ENCODE data around the gene LGALS7B.
"Not testable (repeated sequence)": the region's sequence is repeated elsewhere in the genome, so short reads cannot be mapped to it uniquely, and the experiment has no call there.

LGALS7B gene

DNA sequence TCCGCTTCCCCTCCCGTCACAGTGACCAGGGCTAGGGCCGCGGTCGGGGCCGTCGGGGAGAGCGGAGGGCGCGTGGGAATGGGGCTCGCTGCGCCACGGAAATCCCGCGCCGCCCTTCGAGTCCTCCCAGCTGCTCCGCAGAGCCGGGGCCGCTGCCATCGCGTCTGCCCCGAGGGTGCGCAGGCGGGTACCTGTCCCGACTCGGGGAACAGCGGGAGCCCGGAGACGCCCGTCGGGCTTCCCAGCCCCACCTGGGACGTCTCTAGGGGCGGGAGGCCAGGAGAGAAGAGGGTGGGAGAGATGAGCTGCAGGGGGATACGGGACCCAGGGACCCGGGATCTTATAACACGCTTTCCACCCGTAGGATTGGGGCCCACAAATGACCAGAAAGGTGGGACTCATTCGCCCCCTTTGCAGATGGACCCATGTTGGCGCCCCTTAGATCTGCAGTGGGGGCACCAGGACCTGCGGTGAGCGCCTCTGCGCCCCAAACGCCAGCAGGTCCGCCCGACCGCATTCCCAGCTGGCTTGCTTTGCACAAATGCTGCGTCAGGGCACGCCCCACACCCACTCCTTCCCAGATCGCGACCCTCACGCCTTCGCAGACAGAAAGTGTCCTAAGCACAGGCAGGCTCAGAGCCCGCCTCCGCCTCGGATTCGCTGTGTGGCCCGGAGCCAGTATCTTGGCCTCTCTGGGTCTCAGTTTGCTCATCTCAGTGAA, 18.6 kb upstream of the LGALS7B start:
- DNase-seq: not testable (repeated sequence)

DNA sequence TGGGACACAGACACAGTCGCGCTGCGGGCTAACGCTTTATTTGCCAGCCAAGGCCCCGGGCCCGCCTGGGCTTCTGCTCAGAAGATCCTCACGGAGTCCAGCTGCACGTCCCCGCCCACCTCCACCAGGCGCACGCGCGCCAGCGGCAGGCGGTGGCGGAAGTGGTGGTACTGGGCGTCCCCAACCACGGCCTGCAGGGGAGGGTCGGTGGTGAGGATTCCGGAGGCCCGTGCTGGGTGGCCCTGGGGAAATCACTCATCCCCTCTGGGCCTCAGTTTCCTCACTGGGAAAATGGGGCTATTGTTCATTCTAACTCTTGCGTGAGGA, 18.1 kb upstream of the LGALS7B start:
- DNase-seq: not testable (repeated sequence)

DNA sequence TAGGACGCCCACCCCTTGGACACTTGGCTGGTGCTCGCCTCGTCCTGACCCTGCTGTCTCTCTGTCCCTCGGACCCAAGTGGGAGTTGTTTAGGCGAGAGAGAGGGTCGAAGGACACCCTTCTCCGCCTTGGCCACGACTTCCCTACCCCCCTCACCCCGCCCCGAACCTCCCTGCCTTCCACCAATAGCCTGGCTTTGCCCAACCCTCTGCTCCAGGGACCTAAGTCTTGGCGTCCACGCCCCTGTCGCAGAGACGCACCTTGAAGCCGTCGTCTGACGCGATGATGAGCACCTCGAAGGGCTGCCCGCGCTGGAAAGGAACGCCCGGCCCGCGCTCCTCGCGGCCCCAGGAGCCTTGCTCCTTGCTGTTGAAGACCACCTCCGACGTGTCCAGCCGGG, 17.4 kb upstream of the LGALS7B start:
- DNase-seq: not testable (repeated sequence)

DNA sequence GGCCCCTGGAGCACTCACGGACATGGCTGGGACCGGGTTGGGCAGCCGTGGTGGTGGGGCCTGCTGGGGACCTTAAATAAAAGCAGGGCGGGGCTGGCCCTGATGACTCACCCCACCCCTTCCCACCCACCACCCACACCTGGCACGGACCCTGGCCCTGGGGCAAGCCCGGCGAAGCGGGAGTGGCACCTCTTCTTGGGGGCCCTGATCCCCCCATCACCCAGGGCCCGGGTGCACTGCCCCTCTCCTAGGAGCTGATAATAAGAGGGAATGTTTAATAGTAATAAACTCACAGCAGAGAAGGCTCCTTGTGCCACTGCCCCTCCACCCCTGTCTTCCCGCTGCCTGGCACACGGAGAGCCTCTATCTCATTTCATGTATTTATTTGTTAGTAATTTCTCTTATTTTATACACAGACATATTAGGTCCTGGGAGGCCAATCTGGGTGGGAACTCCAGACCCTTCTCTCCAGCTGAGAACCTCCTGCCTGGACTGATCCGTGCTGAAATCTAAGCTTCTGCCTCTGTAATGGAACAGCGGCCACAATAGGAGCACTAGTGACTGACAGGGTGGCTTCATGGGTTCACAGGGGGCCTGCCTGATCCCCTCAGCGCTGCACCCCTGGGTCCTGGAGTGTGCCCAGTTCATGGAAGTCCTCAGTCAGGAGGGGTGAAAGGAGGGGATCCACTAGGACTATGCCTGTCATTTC, 15.4 kb upstream of the LGALS7B start, which contains the start of gene LGALS7:
LGALS7 (minus strand) TSS at position 49 of the 709 bp plus-strand sequence; CDS start at position 24, 25 bp downstream.
- no peak for DNase-seq

DNA sequence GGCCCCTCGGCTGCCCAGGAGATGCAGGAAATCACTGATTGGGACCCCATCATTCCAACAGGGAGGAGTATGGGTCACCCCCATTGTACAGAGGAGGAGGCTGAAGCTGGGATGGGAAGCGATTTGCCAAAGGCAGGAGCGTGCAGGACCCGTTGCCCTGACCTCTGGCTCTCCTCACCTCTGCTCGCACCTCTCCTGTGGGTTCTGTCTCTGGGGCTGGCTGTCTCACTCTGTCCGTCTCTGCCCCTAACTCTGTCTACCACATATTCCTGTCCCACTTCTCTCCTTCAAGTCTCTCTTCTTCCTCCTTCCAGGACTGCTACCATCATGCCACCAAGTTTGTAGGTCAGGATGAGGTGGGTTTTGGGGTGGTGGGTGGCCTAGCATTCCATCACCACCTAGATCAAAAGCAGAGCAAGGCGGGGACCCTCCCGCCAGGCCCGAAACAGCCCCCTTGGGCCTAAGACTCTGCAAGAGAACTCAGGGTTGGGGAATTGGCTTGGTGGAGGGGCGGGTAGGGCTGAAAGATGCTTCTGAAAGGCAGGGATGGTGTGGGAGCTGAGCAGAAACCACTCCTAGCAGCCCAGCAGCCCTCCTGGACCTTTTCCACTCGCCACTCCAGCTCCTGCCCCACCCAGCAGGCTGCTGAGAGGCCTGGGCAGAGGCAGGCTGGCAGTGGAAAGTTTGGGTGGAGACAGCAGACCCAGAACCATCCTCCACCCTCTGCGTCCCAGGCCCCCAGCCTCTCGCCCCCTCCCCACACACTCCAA, 14.6 kb upstream of the LGALS7B start:
- DNase-seq: no peak

DNA sequence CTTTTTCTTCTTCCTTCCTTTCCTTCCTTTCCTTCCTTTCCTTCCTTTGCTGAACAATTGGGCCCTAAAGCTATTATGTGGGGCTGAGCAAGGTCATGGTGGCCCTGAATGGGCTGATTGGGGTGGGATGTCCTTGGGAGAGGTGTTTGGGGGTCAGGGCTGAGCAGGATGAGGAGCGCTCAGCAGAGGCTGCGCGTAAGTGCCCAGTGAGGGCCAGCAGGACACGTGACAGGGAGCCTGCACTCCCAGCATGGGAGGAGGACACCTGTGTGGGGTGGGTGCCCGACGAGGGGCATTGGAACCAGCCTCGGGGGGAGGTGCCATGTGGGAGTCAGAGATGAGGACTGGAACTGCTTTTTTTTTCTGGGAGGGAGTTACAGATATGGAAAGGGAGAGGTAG, 10.3 kb upstream of the LGALS7B start:
- DNase-seq: no peak

DNA sequence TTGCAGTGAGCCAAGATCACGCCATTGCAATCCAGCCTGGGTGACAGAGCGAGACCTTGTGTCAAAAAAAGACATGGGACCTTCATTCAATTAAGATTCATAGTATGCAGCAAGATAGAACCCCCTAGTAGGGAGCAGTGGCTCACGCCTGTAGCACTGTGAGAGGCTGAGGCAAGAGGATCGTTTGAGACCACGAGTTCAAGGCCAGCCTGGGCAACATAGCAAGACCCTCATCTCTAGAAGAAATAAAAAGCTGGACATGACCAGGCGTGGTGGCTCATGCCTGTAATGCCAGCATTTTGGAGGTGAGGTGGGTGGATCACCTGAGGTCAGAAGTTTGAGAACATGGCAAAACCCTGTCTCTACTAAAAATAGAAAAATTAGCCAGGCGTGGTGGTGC, 8.6 kb upstream of the LGALS7B start:
- DNase-seq: no peak

DNA sequence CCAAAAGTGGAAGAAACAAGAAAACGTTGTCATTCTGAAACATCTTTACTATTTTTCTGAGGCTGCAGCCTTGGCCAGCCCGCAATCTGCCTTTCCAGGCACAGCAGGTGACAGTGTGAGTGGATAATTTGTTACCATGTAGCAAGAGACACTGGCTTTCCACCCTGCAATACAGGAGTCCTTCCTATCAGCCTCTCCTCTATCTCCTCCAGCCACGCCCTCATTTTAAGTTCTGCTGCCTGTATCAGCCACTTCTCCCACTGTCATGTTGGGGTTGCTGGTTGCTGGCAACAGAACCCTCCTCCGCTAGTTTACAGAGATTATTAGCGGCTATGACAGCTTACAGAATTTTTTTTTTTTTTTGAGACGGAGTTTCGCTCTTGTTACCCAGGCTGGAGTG, 7.9 kb upstream of the LGALS7B start:
- DNase-seq: no peak

DNA sequence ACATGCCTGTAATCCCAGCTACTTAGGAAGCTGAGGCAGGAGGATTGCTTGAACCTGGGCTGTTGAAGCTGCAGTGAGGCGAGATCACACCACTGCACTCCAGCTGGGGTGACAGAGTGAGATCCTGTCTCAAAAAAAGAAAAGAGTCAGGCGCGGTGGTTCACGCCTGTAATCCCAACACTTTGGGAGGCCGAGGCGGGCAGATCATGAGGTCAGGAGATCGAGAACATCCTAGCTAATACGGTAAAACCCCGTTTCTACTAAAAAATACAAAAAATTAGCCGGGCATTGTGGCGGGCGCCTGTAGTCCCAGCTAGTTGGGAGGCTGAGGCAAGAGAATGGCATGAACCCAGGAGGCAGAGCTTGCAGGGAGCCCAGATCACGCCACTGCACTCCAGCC, 6.8 kb upstream of the LGALS7B start:
- DNase-seq: not testable (repeated sequence)

DNA sequence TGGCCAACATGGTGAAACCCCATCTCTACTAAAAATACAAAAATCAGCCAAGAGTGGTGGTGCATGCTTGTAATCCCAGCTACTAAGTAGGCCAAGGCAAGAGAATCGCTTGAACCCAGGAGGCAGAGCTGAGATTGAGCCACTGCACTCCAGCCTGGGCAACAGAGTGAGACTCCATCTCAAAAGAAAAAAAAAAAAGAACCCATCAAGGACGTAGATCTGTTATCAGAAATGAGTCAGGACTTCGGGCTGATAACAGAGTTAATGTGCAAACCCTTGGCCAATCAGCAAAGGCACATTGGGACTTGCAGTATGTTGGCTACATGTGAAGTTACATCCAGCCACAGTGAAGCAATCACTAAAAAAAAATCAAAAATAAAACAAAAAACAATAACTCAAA, 4.8 kb upstream of the LGALS7B start:
- no peak for DNase-seq

DNA sequence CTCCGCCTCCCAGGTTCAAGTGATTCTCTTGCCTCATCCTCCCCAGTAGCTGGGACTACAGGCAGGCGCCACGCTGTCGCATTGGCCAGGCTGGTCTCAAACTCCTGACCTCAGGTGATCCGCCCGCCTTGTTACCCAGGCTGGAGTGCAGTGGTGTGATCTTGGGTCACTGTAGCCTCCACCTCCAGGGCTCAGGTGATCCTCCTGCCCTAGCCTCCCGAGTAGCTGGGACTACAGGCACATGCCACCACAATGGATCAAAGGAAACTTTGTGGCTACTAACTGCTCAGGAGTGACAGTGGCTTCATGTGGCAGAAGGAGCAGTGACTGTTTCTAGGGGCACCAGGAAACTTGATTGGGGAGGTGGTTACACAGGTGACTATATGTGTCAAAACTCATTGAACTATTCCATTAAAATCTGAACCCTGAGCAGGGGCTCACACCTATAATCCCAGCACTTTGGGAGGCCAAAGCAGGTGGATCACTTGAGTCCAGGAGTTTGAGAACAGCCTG, 3.8 kb upstream of the LGALS7B start:
- no peak for DNase-seq

DNA sequence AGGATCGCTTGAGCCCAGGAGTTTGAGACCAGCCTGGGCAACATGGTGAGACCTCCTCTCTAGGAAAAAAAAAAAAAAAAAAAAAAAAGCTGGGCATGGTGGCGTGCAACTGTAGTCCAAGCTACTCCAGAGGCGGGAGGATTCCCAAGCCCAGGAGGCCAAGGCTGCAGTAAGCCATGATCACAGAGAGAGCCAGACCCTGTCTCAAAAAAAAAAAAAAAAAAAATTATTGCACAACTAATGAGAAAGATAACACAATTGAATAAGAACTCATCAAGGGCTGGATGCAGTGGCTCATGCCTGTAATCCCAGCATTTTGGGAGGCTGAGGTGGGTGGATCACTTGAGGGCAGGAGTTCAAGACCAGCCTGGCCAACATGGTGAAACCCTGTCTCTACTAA, 2.9 kb upstream of the LGALS7B start:
- DNase-seq: not testable (repeated sequence)

DNA sequence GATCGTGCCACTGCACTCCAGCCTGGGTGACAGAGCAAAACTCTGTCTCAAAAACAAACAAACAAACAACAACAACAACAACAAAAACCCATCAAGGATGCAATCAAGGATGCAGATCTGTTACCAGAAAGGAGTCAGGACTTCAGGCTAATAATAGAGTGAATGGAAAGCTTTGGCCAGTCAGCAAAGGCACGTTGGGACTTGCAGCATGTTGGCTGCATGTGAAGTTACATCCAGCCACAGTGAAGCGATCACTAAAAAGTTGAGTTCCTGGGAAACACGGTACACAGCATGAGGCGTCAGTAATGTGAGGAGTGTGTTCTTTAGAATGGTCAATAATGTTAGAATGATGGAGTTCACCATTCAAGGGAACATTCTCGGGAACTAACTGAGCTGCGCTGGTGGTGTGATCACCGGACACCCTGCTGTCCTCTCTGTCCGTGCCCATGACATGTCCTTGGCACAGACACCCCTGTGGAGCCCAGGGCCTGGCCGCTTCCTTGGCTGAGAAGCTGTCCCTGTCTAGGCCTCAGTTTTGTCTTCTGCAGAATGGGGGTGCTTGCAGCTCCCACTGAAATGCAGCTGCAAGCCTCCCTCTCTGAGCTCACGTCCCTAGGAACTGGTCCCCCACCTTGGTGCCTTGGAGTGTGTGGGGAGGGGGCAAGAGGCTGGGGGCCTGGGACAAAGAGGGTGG, 2.3 kb upstream of the LGALS7B start:
- no peak for DNase-seq

DNA sequence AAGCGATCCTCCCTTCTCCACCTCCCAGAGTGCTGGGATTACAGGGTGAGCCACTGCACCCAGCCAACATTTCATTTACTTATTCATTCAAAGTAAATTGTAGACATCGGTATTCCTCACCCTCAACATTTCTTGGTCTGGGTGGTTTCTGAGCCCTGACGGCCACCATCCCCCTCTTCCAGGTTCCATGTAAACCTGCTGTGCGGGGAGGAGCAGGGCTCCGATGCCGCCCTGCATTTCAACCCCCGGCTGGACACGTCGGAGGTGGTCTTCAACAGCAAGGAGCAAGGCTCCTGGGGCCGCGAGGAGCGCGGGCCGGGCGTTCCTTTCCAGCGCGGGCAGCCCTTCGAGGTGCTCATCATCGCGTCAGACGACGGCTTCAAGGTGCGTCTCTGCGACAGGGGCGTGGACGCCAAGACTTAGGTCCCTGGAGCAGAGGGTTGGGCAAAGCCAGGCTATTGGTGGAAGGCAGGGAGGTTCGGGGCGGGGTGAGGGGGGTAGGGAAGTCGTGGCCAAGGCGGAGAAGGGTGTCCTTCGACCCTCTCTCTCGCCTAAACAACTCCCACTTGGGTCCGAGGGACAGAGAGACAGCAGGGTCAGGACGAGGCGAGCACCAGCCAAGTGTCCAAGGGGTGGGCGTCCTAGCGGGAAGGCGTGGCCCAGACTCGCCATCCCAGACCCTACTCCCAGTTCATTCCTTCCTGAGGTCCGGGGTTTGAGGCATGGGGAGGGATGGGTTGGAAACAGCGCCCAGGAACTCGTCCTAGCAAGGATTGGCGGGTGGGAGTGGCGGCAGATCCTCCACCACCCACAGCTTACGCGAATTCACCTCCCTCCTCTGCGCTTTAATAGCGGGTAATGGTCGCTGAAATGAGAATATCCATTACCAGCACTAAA, 1.8 kb downstream of the LGALS7B start:
- not testable (repeated sequence) for DNase-seq

DNA sequence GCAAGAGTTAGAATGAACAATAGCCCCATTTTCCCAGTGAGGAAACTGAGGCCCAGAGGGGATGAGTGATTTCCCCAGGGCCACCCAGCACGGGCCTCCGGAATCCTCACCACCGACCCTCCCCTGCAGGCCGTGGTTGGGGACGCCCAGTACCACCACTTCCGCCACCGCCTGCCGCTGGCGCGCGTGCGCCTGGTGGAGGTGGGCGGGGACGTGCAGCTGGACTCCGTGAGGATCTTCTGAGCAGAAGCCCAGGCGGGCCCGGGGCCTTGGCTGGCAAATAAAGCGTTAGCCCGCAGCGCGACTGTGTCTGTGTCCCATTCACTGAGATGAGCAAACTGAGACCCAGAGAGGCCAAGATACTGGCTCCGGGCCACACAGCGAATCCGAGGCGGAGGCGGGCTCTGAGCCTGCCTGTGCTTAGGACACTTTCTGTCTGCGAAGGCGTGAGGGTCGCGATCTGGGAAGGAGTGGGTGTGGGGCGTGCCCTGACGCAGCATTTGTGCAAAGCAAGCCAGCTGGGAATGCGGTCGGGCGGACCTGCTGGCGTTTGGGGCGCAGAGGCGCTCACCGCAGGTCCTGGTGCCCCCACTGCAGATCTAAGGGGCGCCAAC, 2.6 kb downstream of the LGALS7B start:
- DNase-seq: not testable (repeated sequence)

DNA sequence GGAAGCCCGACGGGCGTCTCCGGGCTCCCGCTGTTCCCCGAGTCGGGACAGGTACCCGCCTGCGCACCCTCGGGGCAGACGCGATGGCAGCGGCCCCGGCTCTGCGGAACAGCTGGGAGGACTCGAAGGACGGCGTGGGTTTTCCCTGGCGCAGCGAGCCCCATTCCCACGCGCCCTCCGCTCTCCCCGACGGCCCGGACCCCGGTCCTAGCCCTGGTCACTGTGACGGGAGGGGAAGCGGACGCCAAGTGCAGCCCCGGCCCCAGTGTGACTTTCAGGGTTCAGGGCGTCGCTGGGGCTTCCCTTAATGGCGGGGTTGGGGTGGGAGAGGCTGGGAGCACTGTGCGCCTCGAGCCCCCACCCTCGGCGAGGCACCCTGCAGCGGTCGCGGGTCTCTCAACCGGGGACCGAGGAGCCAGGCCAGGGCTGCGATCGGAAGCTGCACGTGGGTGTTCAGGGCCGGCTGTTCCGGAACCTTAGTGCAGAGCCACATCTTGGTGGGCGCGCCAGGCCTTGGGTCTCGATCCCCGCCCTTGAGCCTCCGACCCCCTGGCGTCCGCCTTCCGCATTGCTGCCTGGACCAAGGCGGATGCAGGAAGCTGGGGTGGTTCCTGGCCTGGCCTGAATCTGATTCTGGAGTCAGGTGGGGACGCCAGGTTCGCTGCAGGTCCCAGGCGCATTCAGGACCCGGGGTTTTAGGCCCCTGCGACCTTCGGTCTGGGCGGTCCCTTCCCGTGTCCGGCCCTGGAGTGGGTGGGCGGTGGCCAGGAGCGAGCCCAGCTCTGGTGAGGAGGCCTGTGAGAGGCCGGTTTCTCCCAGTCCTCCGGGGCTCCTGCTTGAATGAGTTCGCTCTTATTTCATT, 3.5 kb downstream of the LGALS7B start:
- no peak for DNase-seq

DNA sequence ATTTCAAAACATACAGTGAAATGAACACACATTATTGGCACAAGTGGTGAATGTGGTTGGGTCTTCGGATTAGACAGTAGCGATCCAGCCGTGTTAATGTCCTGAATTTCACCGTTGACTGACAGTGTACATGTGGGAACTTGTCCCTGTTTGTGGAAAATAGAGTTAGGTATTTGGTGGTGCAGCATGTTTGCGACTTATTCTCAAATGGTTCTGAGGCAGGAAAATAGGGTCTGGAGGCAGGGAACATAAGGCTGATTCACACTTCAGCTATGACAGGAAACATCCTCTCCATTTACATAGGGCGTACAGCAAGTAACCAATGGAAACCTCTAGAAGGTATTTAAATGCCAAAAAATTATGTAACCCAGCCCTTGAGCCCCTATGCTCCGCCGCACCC, 4.2 kb downstream of the LGALS7B start:
- DNase-seq: no peak

DNA sequence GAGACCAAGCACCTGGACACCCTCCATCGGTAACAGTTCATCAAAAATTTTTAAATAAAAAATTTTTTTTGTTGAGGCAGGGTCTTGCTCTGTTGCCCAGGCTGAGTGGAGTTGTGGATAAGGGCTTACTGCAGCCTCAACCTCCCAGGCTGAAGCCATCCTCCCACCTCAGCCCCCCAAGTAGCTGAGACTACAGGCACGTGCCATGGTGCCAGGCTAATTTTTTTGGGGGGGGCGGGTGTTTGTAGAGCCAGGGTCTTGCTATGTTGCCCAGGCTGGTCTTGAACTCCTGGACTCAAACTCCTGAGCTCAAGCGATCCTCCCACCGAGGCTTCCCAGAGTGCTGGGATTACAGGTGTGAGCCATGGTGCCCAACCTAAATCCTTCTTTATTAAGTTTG, 4.7 kb downstream of the LGALS7B start:
- no peak for DNase-seq

DNA sequence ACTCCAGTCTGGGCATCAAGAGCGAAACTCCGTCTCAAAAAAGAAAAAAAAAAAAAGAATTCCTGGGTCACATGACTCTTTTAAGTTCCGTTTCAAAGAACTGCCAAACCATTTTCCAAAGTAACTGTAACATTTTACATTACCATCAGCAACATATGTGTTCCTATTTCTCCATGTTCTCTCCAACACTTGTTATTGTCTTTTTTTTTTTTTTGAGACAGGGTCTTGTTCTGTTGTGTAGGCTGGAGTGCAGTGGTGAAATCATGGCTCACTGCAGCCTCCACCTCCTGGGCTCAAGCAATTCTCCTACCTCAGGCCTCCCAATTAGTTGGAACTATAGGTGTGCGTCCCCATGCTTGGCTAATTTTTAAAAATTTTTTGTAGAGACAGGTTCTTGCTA, 6.5 kb downstream of the LGALS7B start:
- DNase-seq: no peak

DNA sequence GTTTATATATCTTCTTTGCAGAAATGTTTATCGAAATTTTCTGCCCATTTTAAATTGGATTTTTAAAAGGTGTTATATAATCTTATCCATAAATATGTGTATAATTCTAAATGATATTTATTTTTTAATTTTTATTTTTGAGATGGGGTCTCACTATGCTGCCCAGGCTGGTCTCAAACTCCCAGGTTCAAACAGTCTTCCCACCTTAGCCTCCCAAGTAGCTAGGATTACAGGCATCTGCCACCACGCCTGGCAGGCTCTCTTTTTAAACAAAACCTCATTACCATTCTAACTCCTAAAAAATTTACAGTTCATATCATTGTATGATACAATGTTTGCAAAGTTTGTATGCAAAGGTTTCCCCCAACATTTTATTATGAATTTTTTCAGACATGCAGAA, 7.2 kb downstream of the LGALS7B start:
- no peak for DNase-seq

Data from AML-193 (cell line).